IMR-90 (cell line): ENCODE data around the gene C13orf46. TPM values are rescaled to one million over a fixed set of nuclear protein-coding genes. Genes with fewer than 3 reads are reported as not detected.

Experiments
- ATAC-seq: fragments of 200-7000 bp; cut with Tn5 transposase; 2 replicates; pipeline ENCODE4 v1.9.1; 2020; ENCODE audit warnings: low read depth, mild to moderate bottlenecking, moderate library complexity
- BruUV-seq: library from RNA; stranded (reverse); fragments of 400-500 nt; replicated peaks from 2 replicates; lab custom pipeline; 2021; lab: Mats Ljungman, UMichigan
- CTCF ChIA-PET: fragments of 300-600 bp; formaldehyde crosslinking; extraction: SDS; loops from one replicate; lab custom pipeline; 2021; ENCODE audit warnings: antibody characterized with exemption; lab: Yijun Ruan, JAX
- POLR2A ChIA-PET: fragments of 300-600 bp; sonication (Branson Sonifier 250); formaldehyde crosslinking; loops from one replicate; lab custom pipeline; 2022; ENCODE audit warnings: antibody characterized with exemption; ENCODE audit not compliant: unreplicated experiment; lab: Charles Lee
- DNase-seq: peaks from one replicate; pipeline ENCODE4 v3.0.0; 2013
- H2AFZ ChIP-seq: replicated peaks from 2 replicates; pipeline ENCODE3; 2013; ENCODE audit warnings: low read length, mild to moderate bottlenecking; ENCODE audit not compliant: poor library complexity
- H2AK5ac ChIP-seq: 2 replicates; pipeline ENCODE4 v1.6.1; 2013; ENCODE audit warnings: low read depth, low read length, inconsistent platforms
- H2AK9ac ChIP-seq: replicated peaks from 2 replicates; pipeline ENCODE3; 2013; ENCODE audit warnings: mild to moderate bottlenecking, low read depth, low read length, moderate library complexity; ENCODE audit not compliant: poor library complexity
- H2BK120ac ChIP-seq: 2 replicates; pipeline ENCODE4 v1.6.1; 2013; ENCODE audit warnings: low read depth, low read length, inconsistent platforms
- H2BK15ac ChIP-seq: 3 replicates; pipeline ENCODE4 v1.6.1; 2013; ENCODE audit warnings: low read depth, low read length, inconsistent platforms
- H2BK20ac ChIP-seq: 2 replicates; pipeline ENCODE4 v1.6.1; 2013; ENCODE audit warnings: low read depth, mild to moderate bottlenecking, inconsistent platforms, low read length, moderate library complexity
- H2BK5ac ChIP-seq: 2 replicates; pipeline ENCODE4 v1.6.1; 2013; ENCODE audit warnings: mild to moderate bottlenecking, low read depth, low read length, inconsistent platforms; ENCODE audit not compliant: poor library complexity, severe bottlenecking
- H3K14ac ChIP-seq: replicated peaks from 2 replicates; pipeline ENCODE4 v1.6.1; 2013; ENCODE audit warnings: low read depth, low read length, inconsistent platforms
- H3K18ac ChIP-seq: 2 replicates; pipeline ENCODE4 v1.6.1; 2013; ENCODE audit warnings: low read depth, low read length, control low read depth
- H3K23ac ChIP-seq: 2 replicates; pipeline ENCODE4 v1.6.1; 2013; ENCODE audit warnings: low read depth, low read length, inconsistent platforms
- H3K27ac ChIP-seq: 2 replicates; pipeline ENCODE4 v1.5.1; 2013; ENCODE audit warnings: mild to moderate bottlenecking, control low read depth, low read length; ENCODE audit not compliant: insufficient read depth
- H3K27me3 ChIP-seq: 2 replicates; pipeline ENCODE4 v1.6.1; 2013; ENCODE audit warnings: low read length; ENCODE audit not compliant: control insufficient read depth, insufficient read depth
- H3K36me3 ChIP-seq: 2 replicates; pipeline ENCODE4 v1.6.1; 2013; ENCODE audit warnings: low read length, mixed read lengths; ENCODE audit not compliant: control insufficient read depth, insufficient read depth
- H3K4ac ChIP-seq: 2 replicates; pipeline ENCODE4 v1.6.1; 2013; ENCODE audit warnings: low read depth, low read length, inconsistent platforms
- H3K4me1 ChIP-seq: 2 replicates; pipeline ENCODE4 v1.6.1; 2013; ENCODE audit warnings: low read length, mixed read lengths; ENCODE audit not compliant: control insufficient read depth, insufficient read depth
- H3K4me2 ChIP-seq: 2 replicates; pipeline ENCODE4 v1.6.1; 2013; ENCODE audit warnings: low read depth, mild to moderate bottlenecking, control low read depth, low read length, moderate library complexity
- H3K4me3 ChIP-seq: 2 replicates; pipeline ENCODE4 v1.5.1; 2013; ENCODE audit warnings: low read depth, mild to moderate bottlenecking, control low read depth, low read length, moderate library complexity; ENCODE audit not compliant: insufficient read depth
- H3K56ac ChIP-seq: 2 replicates; pipeline ENCODE4 v1.6.1; 2013; ENCODE audit warnings: low read length, inconsistent platforms; ENCODE audit not compliant: insufficient read depth; ENCODE audit errors: extremely low read depth
- H3K79me1 ChIP-seq, 2 experiments: 2 replicates each; pipeline ENCODE4 v1.6.1; 2013; ENCODE audit warnings: low read length in 2 of 2, inconsistent platforms in 1 of 2, low read depth in 1 of 2
- H3K9ac ChIP-seq: 2 replicates; pipeline ENCODE4 v1.6.1; 2013; ENCODE audit warnings: low read depth, low read length, control low read depth
- H3K9me1 ChIP-seq: 2 replicates; pipeline ENCODE4 v1.6.1; 2013; ENCODE audit warnings: low read length, inconsistent platforms; ENCODE audit not compliant: insufficient read depth
- H3K9me3 ChIP-seq: 2 replicates; pipeline ENCODE4 v1.6.1; 2013; ENCODE audit warnings: low read length; ENCODE audit not compliant: control insufficient read depth, insufficient read depth
- H4K20me1 ChIP-seq: 2 replicates; pipeline ENCODE4 v1.6.1; 2013; ENCODE audit warnings: low read length, inconsistent platforms; ENCODE audit not compliant: insufficient read depth
- H4K5ac ChIP-seq: 2 replicates; pipeline ENCODE4 v1.6.1; 2013; ENCODE audit warnings: mild to moderate bottlenecking, low read depth, low read length, control low read depth
- H4K8ac ChIP-seq, 2 experiments: 2 replicates each; pipeline ENCODE4 v1.6.1; 2013; ENCODE audit warnings: low read depth in 2 of 2, low read length in 2 of 2, control low read depth in 1 of 2, inconsistent platforms in 1 of 2
- H4K91ac ChIP-seq: 2 replicates; pipeline ENCODE4 v1.6.1; 2013; ENCODE audit warnings: low read depth, low read length, inconsistent platforms; ENCODE audit not compliant: insufficient read depth
- CEBPB ChIP-seq: IDR thresholded peaks from 2 replicates; pipeline ENCODE4 v1.6.1; 2012; ENCODE audit warnings: low read depth, low read length, improper control_type of control experiment
- MXI1 ChIP-seq: IDR thresholded peaks from 2 replicates; pipeline ENCODE4 v1.6.1; 2012; ENCODE audit warnings: low read depth, mild to moderate bottlenecking, low read length, moderate library complexity, borderline replicate concordance
- WGBS, 2 experiments: methylation state at CpG; one replicate each; pipeline versions ENCODE4 v1.1.5 to v1.1.7; 2013; ENCODE audit warnings: missing lambda C conversion rate in 2 of 2; ENCODE audit not compliant: insufficient read length in 1 of 2; ENCODE audit errors: extremely low coverage in 2 of 2; 5-methylcytosine and 5-hydroxymethylcytosine counted together
- dilution Hi-C: fragments of 300-500 bp; cut with HindIII; formaldehyde crosslinking; loops from one replicate; pipeline ENCODE4 v1.14.3; 2018; ENCODE audit warnings: low sequenced_read_pairs; ENCODE audit not compliant: unreplicated experiment
- in situ Hi-C: fragments of 300-500 bp; cut with MboI; formaldehyde crosslinking; loops from 3 replicates; pipeline ENCODE4 v1.14.3; 2019; ENCODE audit warnings: low sequenced_read_pairs, inconsistent platforms, mixed read lengths
- intact Hi-C: fragments of 100-400 bp; cut with micrococcal nuclease; formaldehyde crosslinking; loops from 2 replicates; pipeline ENCODE4 v1.10.0; 2022
- polyA plus RNA-seq, 3 experiments: library from polyadenylated mRNA; depleted of rRNA; stranded (reverse); fragments of >200 nt; gene quantifications; 2 replicates each; pipeline ENCODE4 v1.2.3, GENCODE V29; 2012; ENCODE audit warnings: low replicate concordance in 1 of 3
- total RNA-seq: library from RNA; depleted of rRNA; stranded (reverse); fragments of >200 nt; gene quantifications from 2 replicates; pipeline ENCODE4 v1.2.3, GENCODE V29; 2012

Gene C13orf46
- total and polyA plus RNA-seq, 2 of the 4 experiments (the other 2 are of a cell fraction): under 0.01 to 2.1 TPM

DNA sequence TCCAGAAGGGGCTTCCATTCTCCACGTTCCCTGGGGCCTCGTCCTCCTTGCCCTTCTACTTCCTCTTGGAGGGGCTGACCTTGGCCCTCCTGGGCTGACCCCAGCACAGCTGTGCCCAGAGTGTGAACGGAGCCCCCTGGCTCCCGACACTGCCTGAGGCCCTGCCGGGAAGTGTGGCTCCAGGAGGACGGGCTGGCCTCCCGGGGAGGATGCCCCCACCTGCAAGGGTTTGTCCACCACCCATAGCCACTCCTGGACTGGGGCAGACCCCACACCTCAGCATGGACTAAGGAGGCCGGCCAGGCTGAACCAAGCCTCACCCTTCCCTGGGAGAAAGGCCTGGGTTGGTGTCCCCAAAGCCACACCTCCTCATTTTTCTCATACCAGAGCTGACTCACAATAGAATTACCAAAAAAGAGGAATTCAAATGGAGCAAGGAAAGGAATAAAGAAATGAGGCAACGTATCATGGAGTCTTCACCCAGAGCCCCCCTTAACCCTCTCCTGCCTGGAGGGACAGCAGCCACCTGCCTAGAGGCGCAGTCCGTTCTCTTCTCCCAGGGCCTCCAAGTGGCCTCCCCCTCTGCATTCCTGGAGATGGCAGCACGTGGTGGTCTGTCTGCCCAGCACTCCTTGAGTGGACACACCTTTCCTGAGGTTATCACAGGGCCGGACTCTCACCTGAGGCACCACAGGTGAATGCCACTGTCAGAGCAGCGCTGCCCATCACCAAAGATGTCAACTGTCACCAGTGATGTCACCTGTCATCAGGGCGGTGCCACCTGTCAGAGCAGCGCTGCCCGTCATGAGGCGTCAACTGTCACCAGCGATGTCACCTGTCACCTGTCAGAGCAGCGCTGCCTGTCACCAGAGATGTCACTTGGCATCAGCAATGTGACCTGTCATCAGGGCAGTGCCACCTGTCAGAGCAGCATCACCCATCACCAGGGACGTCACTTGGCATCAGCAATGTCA is 3.1 kb upstream of the C13orf46 start:
- H3K9me3 ChIP-seq: no peaks in the 10 kb centered on the region
- peak overlapping the region; percentile 88 for H3K14ac ChIP-seq
- H3K56ac ChIP-seq: no peak overlapping the region
- no peak overlapping the region for H3K9ac ChIP-seq
- peak overlapping the region; percentile 96 for H4K91ac ChIP-seq
- peaks cover 9 to 74% of the 10 kb centered on the region in 2 experiments; a peak in 3 of 4 replicates for H3K79me1 ChIP-seq
- H3K18ac ChIP-seq: peak overlapping the region; percentile 18
- peak; percentile 68 for DNase-seq
- H4K20me1 ChIP-seq: peaks cover 21% of the 10 kb centered on the region
- dilution Hi-C loops (no loop called here), intact Hi-C loops (no loop called here), in situ Hi-C loops (no loop called here)
- H3K27ac ChIP-seq: peak overlapping the region; percentile 58
- peak overlapping the region; percentile 81; the same call in 1 of the 2 replicates for H3K23ac ChIP-seq
- no TSS peak for BruUV-seq
- whole genome bisulfite sequencing, 2 experiments: 81% methylated on average over 14 of the region's 21 CpGs; no CpG with 5 or more reads in 1 of the 2 experiments
- ChIA-PET CTCF (no interaction called here), POLR2A (no interaction called here)
- peaks cover 73% of the 10 kb centered on the region for H3K36me3 ChIP-seq
- H2BK120ac ChIP-seq: peak overlapping the region; percentile 97
- H3K9me1 ChIP-seq: peaks cover 33% of the 10 kb centered on the region
- H2AFZ ChIP-seq: peak overlapping the region; percentile 76
- peak; percentile 94 for ATAC-seq
- H4K5ac ChIP-seq: peak overlapping the region; percentile 76
- H3K4ac ChIP-seq: peak overlapping the region; percentile 93
- peaks cover 10% of the 10 kb centered on the region for H3K4me1 ChIP-seq
- no peak overlapping the region for H3K4me2 ChIP-seq
- peak overlapping the region; percentile 94 for H2BK20ac ChIP-seq
- TF ChIP-seq MXI1 (no peak), CEBPB (peak; percentile 45)
- H2AK5ac ChIP-seq: peak overlapping the region; percentile 92
- peak overlapping the region; percentile 49 to 91 for H4K8ac ChIP-seq
- H2BK5ac ChIP-seq: peak overlapping the region; percentile 85
- no peaks in the 10 kb centered on the region for H3K27me3 ChIP-seq
- peak overlapping the region; percentile 100 for H2AK9ac ChIP-seq
- H3K4me3 ChIP-seq: no peak overlapping the region
- peak overlapping the region; percentile 65; the same call in 1 of the 3 replicates for H2BK15ac ChIP-seq
